Activated CD8-positive, alpha-beta T cell treated with anti-CD3 and anti-CD28 coated beads, Interleukin-2, amount 10 ng/mL, durations not matched to agents 7 days and 5 days (primary cell): ENCODE measurements around the gene TERF2IP. TPM values are rescaled to one million over a fixed set of nuclear protein-coding genes. Genes with fewer than 3 reads are reported as not detected.

Experiments used
- ATAC-seq: fragments of 150-1000 bp; cut with Tn5 transposase; one replicate; pipeline ENCODE4 v1.10.0; 2021; ENCODE audit warnings: moderate library complexity
- CTCF ChIA-PET: fragments of 350-600 bp; sonication (Branson Sonifier 250); formaldehyde crosslinking; loops from one replicate; lab custom pipeline; 2021; ENCODE audit warnings: antibody characterized with exemption; lab: Charles Lee
- POLR2A ChIA-PET: fragments of 350-600 bp; sonication (Branson Sonifier 250); formaldehyde crosslinking; loops from one replicate; lab custom pipeline; 2021; ENCODE audit warnings: antibody characterized with exemption; lab: Charles Lee
- DNase-seq: peaks from one replicate; pipeline ENCODE4 v3.0.0-alpha.2; 2020
- H3K27ac Mint-ChIP-seq: one replicate; pipeline ENCODE4 v1.8.0; 2021; ENCODE audit warnings: mild to moderate bottlenecking, mixed read lengths
- H3K27me3 Mint-ChIP-seq: one replicate; pipeline ENCODE4 v1.8.0; 2021; ENCODE audit warnings: low read depth, mixed read lengths
- H3K36me3 Mint-ChIP-seq: one replicate; pipeline ENCODE4 v1.8.0; 2021; ENCODE audit warnings: low read depth, mixed read lengths
- H3K4me1 Mint-ChIP-seq: one replicate; pipeline ENCODE4 v1.8.0; 2021; ENCODE audit warnings: low read depth, mixed read lengths
- H3K4me3 Mint-ChIP-seq: one replicate; pipeline ENCODE4 v1.8.0; 2021; ENCODE audit warnings: mild to moderate bottlenecking, mixed read lengths
- H3K9me3 Mint-ChIP-seq: one replicate; pipeline ENCODE4 v1.8.0; 2022; ENCODE audit warnings: mixed read lengths; ENCODE audit not compliant: insufficient read depth
- total RNA-seq, 2 experiments: library from RNA; stranded (reverse); gene quantifications; one replicate each; pipeline ENCODE4 v1.2.3, GENCODE V29; 2021

TERF2IP gene
- total RNA-seq, result 10 to 100 TPM; 61.4 to 63.2 TPM

GRCh38 chr16:75647492-75648264 is at the start of gene TERF2IP, which contains the start of gene KARS1:
Gene TERF2IP (plus strand): TSS chr16:75647773. CDS start chr16:75647883, 110 bp downstream.
Gene KARS1 (minus strand): TSS chr16:75647665. CDS start chr16:75647639, 26 bp downstream.
- no peaks in the 10 kb centered on the region for H3K27me3 Mint-ChIP-seq
- H3K4me1 Mint-ChIP-seq, result peaks cover 61% of the 10 kb centered on the region
- H3K36me3 Mint-ChIP-seq, result peaks cover 54% of the 10 kb centered on the region
- H3K27ac Mint-ChIP-seq, result peak within 1 kb of the TSS; percentile 97
- no peaks in the 10 kb centered on the region for H3K9me3 Mint-ChIP-seq
- CTCF ChIA-PET, result interaction anchor here (0.7 to 3.5 kb wide), 11 partner anchors 8 to 663 kb away, joined by 3 to 25 read pairs (median 3); partner anchors contain the start of genes ADAT1, TMEM170A, TMEM231 and WDR59
- POLR2A ChIA-PET, result interaction anchor here (0.6 to 5.6 kb wide), 25 partner anchors 9 to 1564 kb away, joined by 3 to 88 read pairs (median 5); partner anchors contain the start of genes ADAT1, CFDP1, GABARAPL2 and MON1B
- peak; percentile 93 for ATAC-seq
- DNase-seq, result peak; percentile 96
- peak within 1 kb of the TSS; percentile 98 for H3K4me3 Mint-ChIP-seq

- Mint-ChIP-seq H3K27me3 (no peaks in the 10 kb centered on the region), H3K4me1 (peaks cover 5% of the 10 kb centered on the region), H3K27ac (no peak overlapping the region), H3K4me3 (no peak overlapping the region), H3K9me3 (peaks cover 5% of the 10 kb centered on the region), H3K36me3 (peaks cover 65% of the 10 kb centered on the region)
- DNase-seq (no peak), ATAC-seq (no peak)
- ChIA-PET CTCF (interaction anchor here (1.9 kb wide), 1 partner anchor 135 kb away, joined by 6 read pairs; the partner anchor contains the start of gene TMEM170A), POLR2A (no interaction called here)
Observed at GRCh38 chr16:75599452-75600277, 47.9 kb upstream of the TERF2IP start.

- Mint-ChIP-seq H3K9me3 (peaks cover 5% of the 10 kb centered on the region), H3K4me3 (no peak overlapping the region), H3K27ac (no peak overlapping the region), H3K27me3 (no peaks in the 10 kb centered on the region), H3K4me1 (no peaks in the 10 kb centered on the region), H3K36me3 (peaks cover 55% of the 10 kb centered on the region)
- DNase-seq (no peak), ATAC-seq (no peak)
- ChIA-PET CTCF (no interaction called here), POLR2A (no interaction called here)
Observed at GRCh38 chr16:75603241-75603640, 44.3 kb upstream of the TERF2IP start.

- POLR2A ChIA-PET, result interaction anchor here (1.0 to 1.2 kb wide), 2 partner anchors 16 to 41 kb away, joined by 3 to 6 read pairs; partner anchors contain the start of genes ADAT1, KARS1 and TERF2IP
- Mint-ChIP-seq H3K27me3 (no peaks in the 10 kb centered on the region), H3K36me3 (peaks cover 43% of the 10 kb centered on the region), H3K4me3 (no peak overlapping the region), H3K9me3 (peaks cover 5% of the 10 kb centered on the region), H3K27ac (no peak overlapping the region), H3K4me1 (no peaks in the 10 kb centered on the region)
- no peak for DNase-seq
- CTCF ChIA-PET, result interaction anchor here (1.3 kb wide), 1 partner anchor 30 kb away, joined by 4 read pairs; no protein-coding TSS in a partner anchor
- ATAC-seq, result no peak
Observed at GRCh38 chr16:75606507-75606906, 41.1 kb upstream of the TERF2IP start.

- POLR2A ChIA-PET, result interaction anchor here (2.0 kb wide), 1 partner anchor 33 kb away, joined by 4 read pairs; the partner anchor contains the start of genes KARS1 and TERF2IP
Observed at GRCh38 chr16:75614066-75614897, 33.3 kb upstream of the TERF2IP start.

GRCh38 chr16:75615619-75616018 is 32.0 kb upstream of the TERF2IP start:
- no peak overlapping the region for H3K27ac Mint-ChIP-seq
- no peak for DNase-seq
- no peak for ATAC-seq
- no peaks in the 10 kb centered on the region for H3K27me3 Mint-ChIP-seq
- no peaks in the 10 kb centered on the region for H3K9me3 Mint-ChIP-seq
- ChIA-PET CTCF (interaction anchor here (0.6 to 0.9 kb wide), 2 partner anchors 25 to 33 kb away, joined by 3 read pairs; partner anchors contain the start of gene TERF2IP), POLR2A (interaction anchor here (1.3 to 2.0 kb wide), 2 partner anchors 29 to 32 kb away, joined by 3 to 4 read pairs; partner anchors contain the start of genes KARS1 and TERF2IP)
- peaks cover 59% of the 10 kb centered on the region for H3K36me3 Mint-ChIP-seq
- H3K4me1 Mint-ChIP-seq, result peaks cover 14% of the 10 kb centered on the region
- no peak overlapping the region for H3K4me3 Mint-ChIP-seq

More at GRCh38 chr16:75614066-75614897, 33.3 kb upstream of the TERF2IP start:
- Mint-ChIP-seq H3K4me1 (peaks cover 9% of the 10 kb centered on the region), H3K9me3 (no peaks in the 10 kb centered on the region), H3K4me3 (no peak overlapping the region), H3K27me3 (no peaks in the 10 kb centered on the region), H3K36me3 (peaks cover 58% of the 10 kb centered on the region), H3K27ac (no peak overlapping the region)
- DNase-seq, result no peak
- CTCF ChIA-PET, result interaction anchor here (0.7 to 0.9 kb wide), 2 partner anchors 97 to 150 kb away, joined by 3 read pairs; no protein-coding TSS in a partner anchor
- ATAC-seq, result no peak

- POLR2A ChIA-PET, result interaction anchor here (2.0 kb wide), 1 partner anchor 31 kb away, joined by 4 read pairs; the partner anchor contains the start of genes KARS1 and TERF2IP
- no peak overlapping the region for H3K4me3 Mint-ChIP-seq
Observed at GRCh38 chr16:75616521-75617010, 31.0 kb upstream of the TERF2IP start.

GRCh38 chr16:75617121-75617520 is 30.5 kb upstream of the TERF2IP start:
- Mint-ChIP-seq H3K27me3 (no peaks in the 10 kb centered on the region), H3K4me3 (no peak overlapping the region), H3K4me1 (peaks cover 29% of the 10 kb centered on the region), H3K27ac (peak overlapping the region; percentile 79), H3K36me3 (peaks cover 55% of the 10 kb centered on the region), H3K9me3 (no peaks in the 10 kb centered on the region)
- POLR2A ChIA-PET, result no interaction called here
- CTCF ChIA-PET, result no interaction called here
- no peak for ATAC-seq
- DNase-seq, result no peak

More at GRCh38 chr16:75616521-75617010, 31.0 kb upstream of the TERF2IP start:
- CTCF ChIA-PET, result interaction anchor here (0.6 kb wide), 1 partner anchor 52 kb away, joined by 3 read pairs; no protein-coding TSS in a partner anchor
- ATAC-seq (peak; percentile 15), DNase-seq (no peak)
- Mint-ChIP-seq H3K36me3 (peaks cover 56% of the 10 kb centered on the region), H3K27me3 (no peaks in the 10 kb centered on the region), H3K4me1 (peaks cover 23% of the 10 kb centered on the region), H3K9me3 (no peaks in the 10 kb centered on the region), H3K27ac (peak overlapping the region; percentile 79)

GRCh38 chr16:75618780-75619179 is 28.8 kb upstream of the TERF2IP start:
- CTCF ChIA-PET, result interaction anchor here (2.0 kb wide), 1 partner anchor 102 kb away, joined by 7 read pairs; no protein-coding TSS in a partner anchor
- Mint-ChIP-seq H3K4me1 (peaks cover 33% of the 10 kb centered on the region), H3K9me3 (no peaks in the 10 kb centered on the region), H3K27ac (peak overlapping the region; percentile 5), H3K4me3 (no peak overlapping the region), H3K27me3 (no peaks in the 10 kb centered on the region), H3K36me3 (peaks cover 44% of the 10 kb centered on the region)
- ATAC-seq (no peak), DNase-seq (no peak)
- POLR2A ChIA-PET, result interaction anchor here (0.6 kb wide), 1 partner anchor 19 kb away, joined by 4 read pairs; no protein-coding TSS in a partner anchor
